Cerebellar cortex (tissue), 1 donor: ENCODE results near the gene FOXJ3.

Source experiments
- DNase-seq: peaks from one replicate; pipeline ENCODE4 v3.0.0-alpha.2; 2015; ENCODE audit warnings: low spot score

FOXJ3 gene

DNA sequence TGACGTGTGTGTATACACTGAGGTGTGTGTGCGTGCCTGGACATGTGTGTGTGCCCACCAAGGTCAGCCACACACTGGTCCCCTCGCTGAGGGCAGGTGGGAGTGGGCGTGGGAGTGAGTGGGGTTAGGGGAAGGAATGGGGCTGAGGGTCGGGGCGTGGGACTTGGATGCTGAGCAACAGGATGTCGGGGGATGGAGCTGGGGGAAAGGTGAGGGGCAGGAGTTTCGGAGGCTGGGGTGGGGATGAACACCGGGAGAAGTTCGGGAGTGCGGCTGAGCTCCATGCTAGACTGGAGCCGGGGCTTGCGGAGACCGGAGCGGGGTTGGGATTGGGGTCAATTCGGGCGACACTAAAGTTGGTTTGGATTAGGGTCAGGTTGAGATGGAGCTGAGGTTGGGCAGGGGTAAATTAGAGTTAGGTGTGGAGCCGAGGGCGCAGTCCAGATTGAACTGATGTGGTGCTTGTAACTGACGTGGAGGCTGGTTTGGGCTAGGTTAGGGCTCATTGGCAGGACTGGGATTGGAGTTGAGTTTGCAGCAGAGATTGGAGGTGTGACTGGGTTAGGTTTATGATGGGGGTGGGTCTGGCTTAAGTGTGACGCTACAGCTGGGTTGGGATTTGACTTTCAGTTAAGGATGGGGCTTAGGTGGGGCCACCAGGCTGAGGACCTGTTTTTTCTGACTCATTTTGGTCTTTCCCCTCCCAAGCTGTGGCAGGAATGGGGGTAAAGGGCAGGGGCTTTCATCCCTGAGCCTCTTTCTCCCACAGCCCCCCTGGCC is 167.2 kb downstream of the FOXJ3 start:
- DNase-seq = no peak

GRCh38 chr1:42165511-42166210 is 169.4 kb downstream of the FOXJ3 start:
- no peak for DNase-seq

GRCh38 chr1:42164551-42165420 is 170.2 kb downstream of the FOXJ3 start, which contains the start of gene GUCA2A:
Gene GUCA2A, minus strand, starts transcription at chr1:42164745. Its CDS starts 33 bp downstream, at chr1:42164712.
- no peak for DNase-seq

GRCh38 chr1:42163536-42164503 is 171.2 kb downstream of the FOXJ3 start:
- no peak for DNase-seq

- DNase-seq = no peak
Measured at GRCh38 chr1:42163114-42163513, 171.9 kb downstream of the FOXJ3 start.

DNA sequence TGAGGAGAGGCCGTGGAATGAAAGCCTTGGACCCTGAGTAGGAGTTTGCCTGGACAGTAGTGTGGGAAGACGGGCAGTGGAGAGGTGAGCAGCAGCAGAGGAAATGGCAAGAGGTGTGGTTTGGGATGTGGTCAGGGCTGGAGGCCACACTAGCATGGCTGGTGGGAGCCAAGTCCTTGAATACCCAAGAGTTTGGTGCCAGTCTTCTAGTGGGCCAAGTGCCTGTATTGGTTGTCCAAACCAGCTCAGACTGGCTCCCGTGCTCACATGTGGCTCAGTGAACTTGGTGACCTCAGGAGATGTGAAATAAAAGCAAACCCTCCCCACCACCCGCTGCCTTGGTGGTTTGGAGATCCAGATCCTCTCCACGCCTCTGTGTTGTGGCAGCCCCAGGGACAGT is 172.9 kb downstream of the FOXJ3 start:
- DNase-seq = no peak

- no peak for DNase-seq
Measured at GRCh38 chr1:42158189-42158588, 176.8 kb downstream of the FOXJ3 start.

DNA sequence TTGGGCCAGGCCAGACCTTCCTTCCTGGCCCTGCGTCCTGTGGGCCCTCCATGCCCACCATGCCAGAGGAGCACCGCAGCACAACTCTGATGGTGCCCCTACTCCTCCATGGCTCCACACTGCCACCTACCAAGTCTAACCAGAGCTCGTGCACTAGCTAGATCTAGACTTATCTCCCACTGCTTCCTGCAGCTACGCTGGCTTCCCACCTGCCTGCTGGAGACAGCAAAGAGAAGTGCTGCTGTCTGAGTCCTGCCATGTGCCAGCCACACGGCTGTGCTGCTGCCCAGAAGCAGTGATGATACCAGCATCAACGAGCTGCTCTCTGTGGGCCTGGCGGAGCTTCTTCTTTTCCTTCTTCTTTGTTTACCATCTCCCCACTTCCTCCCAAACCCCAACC is 177.4 kb downstream of the FOXJ3 start:
- DNase-seq = no peak

DNA sequence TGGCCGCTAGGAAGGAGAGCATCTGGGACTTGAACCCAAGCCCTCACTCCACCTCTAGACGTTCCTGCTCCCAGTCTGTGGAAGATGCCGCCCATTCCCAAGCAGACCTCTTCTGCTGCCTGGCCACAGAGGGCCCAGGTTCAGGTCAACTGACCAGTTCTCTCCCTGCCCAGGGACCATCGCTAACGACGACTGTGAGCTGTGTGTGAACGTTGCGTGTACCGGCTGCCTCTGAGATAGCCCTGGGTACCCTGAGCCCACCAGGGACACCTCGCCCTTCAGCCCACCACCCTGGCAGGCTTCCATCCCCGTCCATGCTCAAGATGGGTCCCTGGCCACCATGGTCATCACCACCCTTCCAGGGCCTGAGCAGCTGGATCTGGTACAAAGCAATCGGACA is 179.7 kb downstream of the FOXJ3 start:
- DNase-seq = no peak

DNA sequence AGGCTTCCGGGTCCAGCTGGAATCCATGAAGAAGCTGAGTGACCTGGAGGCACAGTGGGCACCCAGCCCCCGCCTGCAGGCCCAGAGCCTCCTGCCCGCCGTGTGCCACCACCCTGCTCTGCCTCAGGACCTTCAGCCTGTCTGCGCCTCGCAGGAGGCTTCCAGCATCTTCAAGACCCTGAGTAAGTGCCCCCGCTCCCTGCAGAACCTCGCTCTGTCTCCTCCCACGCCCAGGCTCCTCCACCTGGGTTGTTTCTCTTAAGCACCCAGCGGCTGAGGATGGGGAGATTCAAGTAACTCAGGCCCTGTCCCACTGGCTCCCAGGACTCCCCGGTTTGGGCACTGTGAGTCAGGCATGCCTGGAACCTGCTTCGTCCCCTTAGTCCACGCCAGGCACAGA is 180.3 kb downstream of the FOXJ3 start:
- no peak for DNase-seq

DNA sequence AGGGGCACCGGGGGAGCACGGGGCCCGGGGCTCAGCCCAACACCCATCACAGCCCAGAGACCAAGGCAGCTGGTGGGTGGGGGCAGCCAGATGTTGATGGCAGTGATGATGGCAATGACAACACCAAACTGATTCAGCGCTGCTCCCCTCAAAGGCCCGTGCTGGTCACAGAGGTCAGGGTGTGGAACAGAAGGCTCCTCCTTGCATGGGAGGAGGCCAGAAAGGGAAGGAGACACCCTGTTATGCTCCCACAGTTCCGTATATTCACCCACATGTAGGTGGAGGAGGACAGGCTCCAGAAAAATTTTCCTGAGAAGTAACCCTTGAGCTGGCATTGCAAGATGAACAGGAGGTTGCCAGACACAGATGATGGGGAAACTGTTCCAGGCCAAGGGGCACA is 181.4 kb downstream of the FOXJ3 start:
- DNase-seq = no peak

DNA sequence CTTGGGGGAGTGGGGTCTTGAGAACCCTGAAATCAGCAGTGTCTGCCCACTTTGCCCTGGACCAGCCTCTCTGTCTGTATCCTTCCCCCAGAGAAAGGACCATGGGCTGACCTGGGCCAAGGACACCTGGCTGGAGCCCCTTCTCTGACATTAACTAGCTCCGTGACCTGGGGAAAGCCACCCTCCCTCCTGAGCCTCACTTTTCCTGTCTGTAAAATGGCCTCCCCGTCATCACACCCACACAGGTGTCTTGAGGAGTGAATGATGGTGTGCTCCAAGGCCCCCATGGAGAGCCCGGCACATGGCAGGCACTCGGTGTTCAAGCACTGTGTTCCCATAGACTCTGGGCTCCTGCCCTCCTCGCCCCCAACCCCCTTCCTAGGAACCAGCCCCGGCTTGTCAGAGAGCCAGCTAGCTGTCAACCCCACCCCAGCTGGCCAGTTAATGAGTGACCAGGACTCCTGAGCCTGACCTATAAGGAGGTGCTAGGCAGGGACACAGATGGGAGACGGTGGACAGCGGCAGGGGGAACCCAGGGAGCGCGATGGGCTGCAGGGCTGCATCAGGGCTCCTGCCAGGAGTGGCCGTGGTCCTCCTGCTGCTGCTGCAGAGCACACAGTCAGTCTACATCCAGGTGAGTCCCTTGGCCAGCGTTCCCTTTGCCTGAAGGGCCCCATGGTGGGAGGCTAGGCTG is 182.0 kb downstream of the FOXJ3 start, which contains the start of gene GUCA2B:
Gene GUCA2B, plus strand, starts transcription at position 504 of the 694 bp plus-strand sequence. Its CDS starts 41 bp downstream, at position 545.
- DNase-seq = no peak

- DNase-seq = no peak
Measured at GRCh38 chr1:42152119-42152518, 182.9 kb downstream of the FOXJ3 start.

DNA sequence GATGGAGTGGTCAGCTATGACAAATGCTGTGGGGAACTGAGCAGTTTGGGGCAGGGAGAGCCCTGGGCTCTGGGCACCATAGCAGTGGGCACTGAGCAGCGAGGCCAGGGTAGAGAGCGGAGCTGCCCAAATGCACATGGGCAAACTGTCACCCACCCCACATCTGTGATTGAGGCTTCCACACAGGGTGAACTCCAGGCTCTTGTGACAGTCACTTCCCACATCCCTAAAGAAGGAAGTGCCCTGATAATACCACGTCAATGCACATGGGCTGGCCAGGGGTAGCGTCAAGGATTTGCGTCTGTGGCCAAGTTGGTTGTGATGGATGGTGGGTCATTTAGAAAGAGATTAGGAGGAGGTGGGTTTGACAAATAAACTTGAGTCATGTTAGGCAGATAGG is 184.4 kb downstream of the FOXJ3 start:
- DNase-seq = no peak

DNA sequence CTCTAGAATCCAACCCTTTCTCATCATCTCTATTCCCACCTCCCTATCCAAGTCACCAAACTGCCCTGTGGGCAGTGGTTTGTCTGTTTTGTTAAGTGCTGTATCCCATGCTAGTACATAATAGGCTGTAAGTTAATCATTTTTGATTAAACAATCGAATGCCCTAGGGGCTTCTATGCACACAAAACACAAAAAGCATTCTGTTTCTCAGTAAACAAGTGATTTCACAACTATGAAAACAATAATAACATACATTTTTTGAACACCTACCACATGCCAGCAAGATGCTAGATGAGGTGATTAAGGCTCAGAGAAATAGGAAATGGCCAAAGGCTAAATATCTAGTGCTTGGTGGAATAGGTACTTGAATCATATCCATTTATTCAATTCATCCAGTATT is 186.9 kb downstream of the FOXJ3 start:
- no peak for DNase-seq

DNA sequence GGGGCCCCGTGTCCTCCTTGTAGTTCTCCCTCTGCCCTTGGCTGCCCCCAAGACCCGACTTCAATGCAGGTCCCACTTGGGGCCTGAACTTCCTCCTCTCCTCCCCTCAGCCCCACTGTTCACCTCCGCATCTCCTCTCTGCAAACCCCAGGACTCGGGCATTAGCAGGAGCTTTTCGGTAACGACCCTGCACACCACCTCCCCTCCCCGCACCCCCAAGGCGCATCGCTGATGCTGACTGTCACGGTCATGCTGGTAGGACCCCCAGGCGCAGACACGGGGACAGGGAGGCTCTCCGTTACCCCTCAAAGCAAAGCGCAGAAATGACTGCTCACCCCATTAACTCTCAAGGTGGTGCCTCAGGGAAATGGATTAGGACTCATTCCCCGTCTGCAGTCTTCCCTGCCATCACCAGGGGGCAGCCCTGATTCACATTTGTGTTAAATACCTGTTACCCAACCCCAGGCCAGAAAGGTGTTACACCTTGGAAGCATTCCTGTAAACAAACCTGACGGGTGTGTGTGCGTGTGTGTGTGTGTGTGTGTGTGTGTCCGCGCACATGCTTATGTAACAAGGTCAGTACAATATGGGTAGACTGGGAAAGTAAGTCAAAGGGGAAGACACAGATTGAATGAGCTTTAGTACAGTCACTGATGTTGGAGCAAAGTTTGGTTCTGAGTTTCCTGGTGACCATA is 188.3 kb downstream of the FOXJ3 start:
- peak; percentile 70 for DNase-seq

DNA sequence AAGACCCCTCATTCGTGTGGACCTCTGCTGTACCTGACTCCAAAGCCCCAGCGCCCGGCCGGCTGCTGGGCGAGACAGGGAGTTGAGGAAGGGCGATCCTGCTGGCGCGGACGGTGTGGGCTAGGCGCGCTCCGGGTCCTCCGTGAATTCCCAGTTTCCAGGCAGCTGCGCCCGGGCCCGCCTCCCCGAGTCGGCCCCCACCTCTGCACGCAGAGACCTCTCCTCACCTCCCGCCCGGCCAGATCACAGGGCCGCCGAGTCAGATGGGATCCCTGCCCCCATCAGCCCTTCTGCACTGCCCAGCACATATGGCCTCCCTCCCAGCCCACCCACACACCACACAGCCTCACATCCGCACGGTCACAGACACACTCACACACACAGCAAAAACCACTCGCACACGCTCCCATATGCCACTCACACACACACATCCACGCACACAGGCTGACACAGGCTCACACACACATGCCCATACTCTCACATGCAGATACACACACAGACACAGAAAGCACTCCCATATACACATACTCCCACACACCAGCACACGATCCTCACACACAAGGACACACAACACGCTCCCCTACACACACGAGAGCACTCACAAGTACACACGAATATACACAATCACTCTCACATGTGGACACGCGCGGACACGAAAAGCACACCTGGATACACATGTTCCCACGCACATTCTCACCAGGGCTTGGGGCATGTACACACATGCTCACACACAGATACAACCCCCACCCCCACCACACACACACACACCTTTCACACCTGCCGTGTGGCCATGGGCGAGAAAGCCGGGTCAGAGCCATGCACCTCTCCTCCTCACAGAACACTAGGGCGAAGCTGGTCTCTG is 189.0 kb downstream of the FOXJ3 start:
- no peak for DNase-seq

DNA sequence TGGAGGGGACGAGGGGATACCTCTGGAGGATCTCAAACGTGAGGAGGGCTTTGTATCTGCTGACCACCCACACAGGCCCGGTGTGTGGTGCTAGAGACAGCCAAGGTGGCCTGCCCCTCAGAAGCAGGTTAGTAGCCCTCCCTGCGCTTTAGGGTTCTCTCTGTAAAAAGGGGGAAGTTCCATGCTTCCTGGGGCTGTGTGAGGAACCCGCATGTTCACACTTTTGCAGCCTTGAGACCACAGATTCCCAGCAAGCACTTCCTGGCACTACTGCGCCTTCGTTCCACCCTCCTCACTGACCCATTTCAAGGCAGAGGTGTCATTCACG is 189.7 kb downstream of the FOXJ3 start:
- no peak for DNase-seq

DNA sequence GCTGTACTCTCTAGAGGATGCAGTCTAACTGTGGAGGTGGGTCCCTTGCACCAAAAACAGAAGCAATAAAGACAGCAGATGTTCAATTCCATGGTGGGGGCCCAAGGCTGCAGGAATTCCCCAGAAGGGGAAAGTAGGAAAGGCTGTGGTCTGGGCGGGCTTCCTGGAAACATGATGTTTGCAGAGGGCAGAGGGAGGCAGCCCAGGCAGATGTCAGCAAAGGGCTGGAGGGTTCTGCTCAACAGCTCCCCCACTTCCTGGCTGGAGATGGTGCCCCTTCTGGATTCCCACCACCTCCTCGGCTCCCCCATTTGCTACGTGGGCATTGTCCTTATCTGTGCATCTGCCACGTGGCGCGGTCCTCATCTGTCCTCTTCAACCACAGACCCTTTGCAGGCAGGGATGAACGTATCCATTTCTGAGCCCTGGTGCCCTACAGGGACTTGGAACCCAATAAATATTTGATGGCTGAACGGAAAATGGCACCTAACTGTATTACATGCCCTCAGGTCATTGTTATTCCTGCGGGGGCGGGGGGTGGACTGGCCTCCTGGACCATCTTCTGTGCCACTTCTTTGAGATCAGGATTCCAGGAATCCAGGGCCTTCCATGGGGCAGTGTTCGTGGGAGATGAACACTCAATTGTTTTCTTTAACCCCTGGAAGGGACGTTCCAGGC is 190.2 kb downstream of the FOXJ3 start:
- no peak for DNase-seq
